Thymus (tissue), 11 donors: ENCODE measurements around the gene SLC12A4. TPM values are rescaled to one million over a fixed set of nuclear protein-coding genes. Genes with fewer than 3 reads are reported as not detected.
"Not testable (repeated sequence)": the region's sequence is repeated elsewhere in the genome, so short reads cannot be mapped to it uniquely, and the experiment has no call there.

Experiments used
- DNase-seq, 9 donors: peaks; one replicate each; pipeline ENCODE4 v3.0.0-alpha.2; 2013; ENCODE audit warnings: low spot score in 9 of 9, low read depth in 6 of 9, missing footprints in 1 of 9
- H3K27ac ChIP-seq, 2 donors: one replicate each; pipeline ENCODE4 v1.5.1; 2013; ENCODE audit warnings: control low read depth in 1 of 2, low read depth in 1 of 2, low read length in 1 of 2, mild to moderate bottlenecking in 1 of 2, moderate library complexity in 1 of 2
- H3K27me3 ChIP-seq, 2 donors: one replicate each; pipeline ENCODE4 v1.5.1; 2013; ENCODE audit warnings: low read length in 1 of 2; ENCODE audit not compliant: control insufficient read depth in 2 of 2, insufficient read depth in 1 of 2
- H3K36me3 ChIP-seq, 2 donors: one replicate each; pipeline ENCODE4 v1.5.1; 2013; ENCODE audit warnings: low read length in 1 of 2, mild to moderate bottlenecking in 1 of 2, moderate library complexity in 1 of 2; ENCODE audit not compliant: control insufficient read depth in 2 of 2, insufficient read depth in 2 of 2
- H3K4me1 ChIP-seq, 2 donors: one replicate each; pipeline ENCODE4 v1.5.1; 2013; ENCODE audit warnings: low read length in 2 of 2; ENCODE audit not compliant: control insufficient read depth in 2 of 2, insufficient read depth in 2 of 2
- H3K4me3 ChIP-seq, 2 donors: one replicate each; pipeline ENCODE4 v1.5.1; 2013; ENCODE audit warnings: low read length in 2 of 2, control low read depth in 1 of 2, mild to moderate bottlenecking in 1 of 2
- H3K9me3 ChIP-seq, 2 donors: one replicate each; pipeline ENCODE4 v1.5.1; 2013; ENCODE audit warnings: low read length in 1 of 2, mild to moderate bottlenecking in 1 of 2; ENCODE audit not compliant: control insufficient read depth in 2 of 2, insufficient read depth in 1 of 2
- WGBS: extraction: QIAGEN DNeasy Blood & Tissue Kit; methylation state at CpG from one replicate; pipeline ENCODE4 v1.1.7; 2013; 5-methylcytosine and 5-hydroxymethylcytosine counted together
- polyA plus RNA-seq: library from polyadenylated mRNA; stranded (reverse); fragments of 200-250 nt; gene quantifications from one replicate; pipeline ENCODE4 v1.2.3, GENCODE V29; 2013
- total RNA-seq: library from RNA; stranded (reverse); fragments of 120-200 nt; gene quantifications from one replicate; pipeline ENCODE4 v1.2.4, GENCODE V29; 2013
- donor health status: healthy.

Gene SLC12A4
- total and polyA plus RNA-seq, 2 donors: 13.4 to 22.6 TPM

- H3K4me3 ChIP-seq: no peak overlapping the region
- H3K36me3 ChIP-seq: peaks cover 46 to 58% of the 10 kb centered on the region in 2 donors
- no peaks in the 10 kb centered on the region for H3K27me3 ChIP-seq
- H3K9me3 ChIP-seq: no peaks in the 10 kb centered on the region
- H3K4me1 ChIP-seq: peaks cover 18 to 19% of the 10 kb centered on the region in 2 donors
- DNase-seq: no peak
- 93% methylated on average over 9 of the region's 9 CpGs for WGBS
- no peak overlapping the region for H3K27ac ChIP-seq
These were observed 26.8 kb downstream of the SLC12A4 start for GRCh38 chr16:67941469-67942199.

DNA sequence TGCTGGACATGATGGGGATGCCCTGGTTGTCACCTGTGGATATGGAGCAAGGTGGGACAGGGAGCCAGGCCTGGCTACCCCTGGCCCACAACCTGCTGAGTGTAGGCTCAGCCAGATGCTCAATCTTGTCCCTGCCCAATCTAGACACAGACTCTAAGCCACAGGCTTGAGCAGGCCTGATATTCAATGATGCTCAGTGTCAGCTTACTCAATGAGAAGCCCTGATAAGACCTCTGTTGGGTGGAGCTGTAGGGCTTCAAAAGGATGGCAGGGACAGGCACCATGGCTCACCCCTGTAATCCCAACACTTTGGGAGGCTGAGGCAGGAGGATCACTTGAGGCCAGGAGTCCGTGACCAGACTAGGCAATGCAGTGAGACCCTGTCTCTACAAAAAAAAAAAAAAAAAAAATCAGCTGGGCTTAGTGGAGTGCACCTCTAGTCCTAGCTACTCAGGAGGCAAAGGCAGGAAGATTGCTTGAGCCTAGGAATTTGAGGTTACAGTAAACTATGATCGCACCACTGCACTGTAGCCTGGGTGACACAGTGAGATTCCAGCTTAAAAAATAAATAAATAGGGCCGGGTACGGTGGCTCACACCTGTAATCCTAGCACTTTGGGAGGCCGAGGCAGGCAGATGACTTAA is 27.9 kb downstream of the SLC12A4 start:
- WGBS: 98% methylated on average over 5 of the region's 5 CpGs
- Histone ChIP-seq H3K36me3 (peaks cover 36 to 47% of the 10 kb centered on the region in 2 donors), H3K27me3 (no peaks in the 10 kb centered on the region), H3K27ac (no peak overlapping the region), H3K4me1 (peaks cover 18 to 19% of the 10 kb centered on the region in 2 donors), H3K4me3 (no peak overlapping the region), H3K9me3 (peaks cover 0 to 2% of the 10 kb centered on the region in 2 donors)
- DNase-seq: no peak

DNA sequence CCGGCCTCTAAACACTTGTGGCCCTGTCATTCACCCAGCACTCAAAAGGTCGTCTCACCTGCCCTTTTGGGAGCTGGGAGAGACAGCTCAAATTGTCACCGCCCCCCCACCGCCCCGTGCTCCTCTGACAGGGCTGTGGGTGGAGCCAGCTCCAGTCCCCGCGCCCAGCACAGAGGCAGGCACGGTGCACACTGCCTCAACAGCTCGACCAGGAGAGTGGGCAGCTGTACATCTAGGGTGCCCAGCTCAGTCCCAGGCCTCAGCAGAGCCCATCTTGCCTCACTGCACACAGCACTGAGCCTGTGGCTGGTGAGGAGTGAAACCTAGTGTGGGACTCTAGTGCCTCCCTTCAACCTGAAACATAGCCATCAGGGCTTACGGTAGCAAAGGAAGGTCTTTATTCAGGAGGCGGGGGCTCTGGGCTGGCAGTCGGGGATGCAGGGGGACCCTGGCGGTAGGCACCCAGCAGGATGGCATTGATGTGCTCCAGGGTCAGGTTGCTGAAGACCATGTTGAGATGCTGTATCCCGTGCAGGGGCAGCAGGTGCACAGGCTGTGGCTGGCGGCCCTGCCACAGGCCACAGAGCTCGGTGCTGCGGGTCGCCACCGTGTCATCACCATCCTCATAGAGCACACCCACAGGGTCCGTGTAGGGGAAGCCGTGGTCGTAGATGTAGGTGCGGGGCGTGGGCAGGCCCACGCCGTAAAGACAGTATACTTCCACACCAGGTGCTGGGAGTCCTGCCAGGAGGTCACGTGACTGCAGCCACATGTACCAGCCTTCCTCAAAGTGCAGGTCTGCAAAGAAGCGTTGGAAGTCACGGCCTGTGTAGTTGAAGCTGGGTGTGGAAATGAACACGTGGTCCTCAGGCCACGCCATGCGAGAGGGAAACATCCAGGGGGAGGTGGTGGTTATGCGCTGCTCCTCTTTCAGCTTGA is 28.7 kb downstream of the SLC12A4 start:
- no peak for DNase-seq
- Histone ChIP-seq H3K36me3 (peaks cover 35 to 47% of the 10 kb centered on the region in 2 donors), H3K27me3 (no peaks in the 10 kb centered on the region), H3K4me1 (peaks cover 19 to 26% of the 10 kb centered on the region in 2 donors), H3K4me3 (no peak overlapping the region), H3K27ac (peak overlapping the region in 1 of 2 donors; percentile 53), H3K9me3 (peaks cover 0 to 2% of the 10 kb centered on the region in 2 donors)
- WGBS: 43% methylated on average over 33 of the region's 33 CpGs

DNA sequence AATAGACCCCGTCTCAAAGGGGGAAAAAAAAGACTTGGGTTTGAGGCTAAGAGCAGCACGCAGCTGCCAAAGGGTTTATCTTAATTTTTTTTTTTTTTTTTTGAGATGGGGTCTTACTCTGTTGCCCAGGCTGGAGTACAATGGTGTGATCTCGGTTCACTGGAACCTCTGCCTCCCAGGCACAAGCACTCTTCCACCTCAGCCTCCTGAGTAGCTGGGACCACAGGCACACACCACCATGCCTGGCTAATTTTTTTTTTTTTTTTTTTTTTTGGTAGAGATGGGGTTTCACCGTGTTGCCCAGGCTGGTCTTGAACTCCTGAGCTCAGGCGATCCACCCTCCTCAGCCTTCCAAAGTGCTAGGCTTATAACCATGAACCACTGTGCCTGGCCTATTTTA is 30.7 kb downstream of the SLC12A4 start:
- not testable (repeated sequence) for H3K27me3 ChIP-seq, DNase-seq, H3K4me3 ChIP-seq, H3K9me3 ChIP-seq
- Histone ChIP-seq H3K4me1 (peaks cover 19 to 29% of the 10 kb centered on the region in 2 donors), H3K27ac (peak overlapping the region in 1 of 2 donors; percentile 99), H3K36me3 (peaks cover 22 to 42% of the 10 kb centered on the region in 2 donors)
- WGBS: 98% methylated on average over 5 of the region's 5 CpGs

DNA sequence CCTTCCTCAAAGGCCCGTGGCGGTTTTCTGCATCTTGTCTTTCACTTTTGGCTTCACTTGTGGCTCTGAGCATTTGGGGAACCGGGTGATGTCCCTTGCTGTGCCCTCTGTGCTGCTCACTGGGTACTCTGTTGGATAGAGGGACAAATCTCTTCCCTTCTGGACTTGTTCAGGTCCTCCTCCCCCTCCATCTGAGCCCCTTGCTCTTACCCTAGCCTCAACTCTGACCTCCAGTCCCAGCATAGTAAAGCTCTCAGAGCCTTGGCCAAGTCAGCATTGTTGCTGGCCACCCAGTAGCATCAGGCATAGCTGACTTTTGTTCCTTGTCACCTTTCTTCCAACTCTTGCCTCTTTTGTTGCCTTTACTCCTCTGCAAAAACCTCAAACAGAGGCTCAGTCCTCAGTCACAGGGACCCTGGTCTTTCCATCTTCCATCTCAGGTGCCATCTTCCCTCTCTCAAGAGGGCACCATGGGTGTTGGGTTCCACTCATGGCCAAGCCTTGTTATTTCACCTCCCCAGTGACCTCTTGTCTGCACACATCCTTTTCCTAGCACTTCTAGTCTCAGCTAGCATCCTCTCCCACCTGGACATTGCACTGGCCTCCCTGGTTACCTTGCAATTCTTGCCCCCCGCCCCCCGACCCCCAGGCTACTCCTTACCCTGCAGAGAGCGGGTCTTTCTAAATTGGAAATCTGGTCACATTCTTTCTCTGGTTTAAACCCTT is 31.4 kb downstream of the SLC12A4 start:
- H3K27me3 ChIP-seq: no peaks in the 10 kb centered on the region
- H3K36me3 ChIP-seq: peaks cover 18 to 42% of the 10 kb centered on the region in 2 donors
- DNase-seq: peak in 8 of 9 donors; percentile 61 to 94 (median 76)
- 50% methylated on average over 6 of the region's 6 CpGs for WGBS
- peaks cover 19 to 29% of the 10 kb centered on the region in 2 donors for H3K4me1 ChIP-seq
- H3K27ac ChIP-seq: peak overlapping the region; percentile 99
- H3K4me3 ChIP-seq: peak overlapping the region; percentile 89 to 90
- H3K9me3 ChIP-seq: peaks cover 0 to 2% of the 10 kb centered on the region in 2 donors

- WGBS: under 1% methylated on average over 54 of the region's 54 CpGs
These were observed 32.1 kb downstream of the SLC12A4 start, which contains the start of gene PSMB10 for GRCh38 chr16:67936124-67936879. PSMB10 (minus strand) TSS chr16:67936850; CDS start chr16:67936749, 101 bp downstream.

DNA sequence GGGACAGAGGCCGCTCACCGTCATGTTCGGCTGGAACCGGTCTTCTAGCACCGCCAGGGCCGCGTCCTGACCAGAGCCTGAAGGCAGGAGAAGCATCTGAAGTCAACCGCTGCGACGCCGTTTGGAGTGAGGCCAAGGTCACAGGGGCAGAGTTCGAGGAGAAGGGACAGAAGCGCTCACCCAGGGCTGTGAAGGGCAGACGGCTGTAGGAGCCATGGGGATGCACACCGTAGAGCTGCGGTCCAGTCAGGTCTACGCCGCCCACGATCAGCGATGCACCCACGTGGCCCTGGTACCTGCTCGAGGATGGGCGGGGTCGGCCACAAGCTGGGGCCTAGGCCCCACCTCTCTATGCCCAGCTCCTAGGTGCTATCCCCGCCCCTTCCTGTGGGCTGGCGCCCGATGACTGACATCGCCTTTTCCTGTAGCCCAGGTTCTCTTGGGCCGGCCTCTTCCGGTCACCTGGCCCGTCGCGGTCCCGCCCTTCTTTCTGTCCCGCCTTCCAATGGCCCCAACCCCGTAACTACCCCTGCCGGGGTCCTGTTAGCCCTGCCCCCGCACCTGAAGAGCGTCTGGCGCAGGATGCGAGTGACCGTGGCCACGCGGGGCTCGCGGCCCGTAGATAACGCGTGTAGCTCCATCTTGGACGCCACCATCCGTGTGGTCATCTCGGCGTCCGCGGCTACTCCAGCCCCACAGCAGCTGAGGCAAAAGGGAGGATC is 32.9 kb downstream of the SLC12A4 start:
- H3K27me3 ChIP-seq: no peaks in the 10 kb centered on the region
- H3K4me1 ChIP-seq: peaks cover 19 to 29% of the 10 kb centered on the region in 2 donors
- peak overlapping the region; percentile 89 to 90 for H3K4me3 ChIP-seq
- H3K9me3 ChIP-seq: peaks cover 0 to 2% of the 10 kb centered on the region in 2 donors
- 21% methylated on average over 55 of the region's 55 CpGs for WGBS
- H3K36me3 ChIP-seq: peaks cover 26 to 50% of the 10 kb centered on the region in 2 donors
- peak; percentile 79 to 95 (median 87) for DNase-seq
- H3K27ac ChIP-seq: peak overlapping the region; percentile 99

More at GRCh38 chr16:67936124-67936879, 32.1 kb downstream of the SLC12A4 start, which contains the start of gene PSMB10:
- Histone ChIP-seq H3K4me1 (peaks cover 19 to 29% of the 10 kb centered on the region in 2 donors), H3K9me3 (peaks cover 0 to 2% of the 10 kb centered on the region in 2 donors), H3K27me3 (no peaks in the 10 kb centered on the region), H3K4me3 (peak within 1 kb of the TSS; percentile 89 to 90), H3K36me3 (peaks cover 21 to 43% of the 10 kb centered on the region in 2 donors), H3K27ac (peak within 1 kb of the TSS; percentile 99)
- DNase-seq: peak in 6 of 9 donors; percentile 21 to 82 (median 48)
